ENCODE measurements around the gene ZNF789. TPM values are rescaled to one million over a fixed set of nuclear protein-coding genes. Genes with fewer than 3 reads are reported as not detected.

Gene ZNF789
- polyA plus RNA-seq, 1 of the 3 experiments (the other 2 are of a cell fraction) = 27.7 TPM

DNA sequence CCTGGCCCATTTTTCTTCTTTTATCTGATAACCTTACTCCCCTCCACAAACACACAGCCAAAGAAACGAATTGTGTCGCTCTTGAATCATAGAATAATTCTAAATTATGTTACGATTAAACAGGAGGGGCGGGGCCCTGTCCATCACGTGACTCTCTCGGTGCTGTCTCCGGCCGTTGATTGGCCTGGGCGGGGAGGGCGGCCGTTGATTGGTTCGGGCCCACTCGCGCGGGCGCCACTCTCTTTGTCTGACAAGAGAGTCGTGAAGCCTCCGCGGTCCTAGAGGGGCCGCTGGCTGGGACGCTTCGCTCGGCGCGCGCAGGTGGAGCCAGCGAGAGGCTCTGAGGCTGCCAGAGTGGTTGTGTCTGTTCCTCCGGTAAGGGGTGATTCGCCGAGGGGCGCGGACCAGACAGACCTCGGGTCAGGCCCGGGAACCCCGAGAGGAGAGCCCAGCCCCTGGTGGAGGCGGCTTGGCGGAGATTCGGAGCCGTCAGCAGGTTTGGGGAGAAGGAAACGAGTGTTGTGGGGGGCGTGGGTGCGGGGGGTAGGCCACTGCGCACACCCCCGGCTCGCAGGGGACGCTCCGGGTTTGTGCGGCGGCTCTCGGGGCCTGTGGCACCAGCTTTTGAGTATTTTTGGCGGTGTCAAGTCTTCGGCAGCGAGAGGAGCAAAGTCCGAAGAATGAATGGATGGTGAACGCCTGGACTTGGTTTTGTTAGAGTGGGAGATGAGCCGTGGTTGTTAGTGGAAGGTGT is at the start of gene ZNF789 (continued):
- no peak for TF ChIP-seq REST (IDR thresholded peaks at IDR 0.05; ENCODE audit: low read depth, low read length)
- TF ChIP-seq CHD2 (IDR thresholded peaks at IDR 0.05; ENCODE audit: low read length, partially characterized antibody) = peak; percentile 83
- TF ChIP-seq, protein P1, sequence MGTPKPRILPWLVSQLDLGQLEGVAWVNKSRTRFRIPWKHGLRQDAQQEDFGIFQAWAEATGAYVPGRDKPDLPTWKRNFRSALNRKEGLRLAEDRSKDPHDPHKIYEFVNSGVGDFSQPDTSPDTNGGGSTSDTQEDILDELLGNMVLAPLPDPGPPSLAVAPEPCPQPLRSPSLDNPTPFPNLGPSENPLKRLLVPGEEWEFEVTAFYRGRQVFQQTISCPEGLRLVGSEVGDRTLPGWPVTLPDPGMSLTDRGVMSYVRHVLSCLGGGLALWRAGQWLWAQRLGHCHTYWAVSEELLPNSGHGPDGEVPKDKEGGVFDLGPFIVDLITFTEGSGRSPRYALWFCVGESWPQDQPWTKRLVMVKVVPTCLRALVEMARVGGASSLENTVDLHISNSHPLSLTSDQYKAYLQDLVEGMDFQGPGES (IDR thresholded peaks at IDR 0.05; ENCODE audit: low read depth, low read length) = peak; percentile 83
- peak; percentile 27; the same call in 1 of the 2 replicates for TF ChIP-seq ELF1 (IDR thresholded peaks at IDR 0.05)
- TF ChIP-seq RCOR1 (IDR thresholded peaks at IDR 0.05; ENCODE audit: low read length) = peak; percentile 71

- Histone ChIP-seq H3K27me3 (ENCODE audit: insufficient read depth) (no peaks in the 10 kb centered on the region), H4K20me1 (ENCODE audit: insufficient read depth) (no peaks in the 10 kb centered on the region), H3K36me3 (replicated peaks in 1 of 2; ENCODE audit: control insufficient read depth in 1 of 2, insufficient read depth in 2 of 2, low read length in 1 of 2) (peaks cover 29 to 47% of the 10 kb centered on the region in 2 experiments), H3K4me1 (ENCODE audit: control insufficient read depth in 1 of 2, insufficient read depth in 2 of 2, low read depth in 1 of 2, low read length in 1 of 2) (no peaks in the 10 kb centered on the region), H3F3A (replicated peaks; ENCODE audit: insufficient read depth) (peaks cover 6% of the 10 kb centered on the region), H3K9ac (no peak overlapping the region), H3K4me3 (ENCODE audit: low read depth in 2 of 2, low read length in 1 of 2) (no peak overlapping the region), H2AFZ (ENCODE audit: low read depth) (no peak overlapping the region), H3K9me3 (no peaks in the 10 kb centered on the region), H3K9me2 (no peaks in the 10 kb centered on the region), H3K27ac (ENCODE audit: low read depth in 2 of 2, low read length in 1 of 2) (no peak overlapping the region), H3K79me2 (ENCODE audit: insufficient read depth) (peaks cover 4% of the 10 kb centered on the region; the same call in 1 of the 2 replicates), H3K4me2 (no peak overlapping the region)
- no peak for DNase-seq
- ChIA-PET POLR2A (no interaction called here), CTCF (no interaction called here)
- no peak for TF ChIP-seq NFIC (IDR thresholded peaks at IDR 0.05; ENCODE audit: borderline replicate concordance)
- no peak for TF ChIP-seq RXRA (IDR thresholded peaks at IDR 0.05; ENCODE audit: borderline replicate concordance, low read depth)
- TF ChIP-seq POLR2AphosphoS5 (IDR thresholded peaks at IDR 0.05; ENCODE audit: low read depth, low read length) = no peak
- no peak for TF ChIP-seq CHD2 (IDR thresholded peaks at IDR 0.05; ENCODE audit: low read length, partially characterized antibody)
- TF ChIP-seq, protein P1 (IDR thresholded peaks at IDR 0.05; ENCODE audit: low read depth, low read length) = no peak
- TF ChIP-seq YY1 (IDR thresholded peaks at IDR 0.05; ENCODE audit: low read depth) = no peak
- TF ChIP-seq TEAD4 (IDR thresholded peaks at IDR 0.05; ENCODE audit: borderline replicate concordance, insufficient read depth) = no peak
- no peak for TF ChIP-seq SMC3 (IDR thresholded peaks at IDR 0.05; ENCODE audit: low read depth, low read length)
- TF ChIP-seq GATA2 (CRISPR knock-in tag; IDR thresholded peaks at IDR 0.05) = no peak
- TF ChIP-seq, protein P2, sequence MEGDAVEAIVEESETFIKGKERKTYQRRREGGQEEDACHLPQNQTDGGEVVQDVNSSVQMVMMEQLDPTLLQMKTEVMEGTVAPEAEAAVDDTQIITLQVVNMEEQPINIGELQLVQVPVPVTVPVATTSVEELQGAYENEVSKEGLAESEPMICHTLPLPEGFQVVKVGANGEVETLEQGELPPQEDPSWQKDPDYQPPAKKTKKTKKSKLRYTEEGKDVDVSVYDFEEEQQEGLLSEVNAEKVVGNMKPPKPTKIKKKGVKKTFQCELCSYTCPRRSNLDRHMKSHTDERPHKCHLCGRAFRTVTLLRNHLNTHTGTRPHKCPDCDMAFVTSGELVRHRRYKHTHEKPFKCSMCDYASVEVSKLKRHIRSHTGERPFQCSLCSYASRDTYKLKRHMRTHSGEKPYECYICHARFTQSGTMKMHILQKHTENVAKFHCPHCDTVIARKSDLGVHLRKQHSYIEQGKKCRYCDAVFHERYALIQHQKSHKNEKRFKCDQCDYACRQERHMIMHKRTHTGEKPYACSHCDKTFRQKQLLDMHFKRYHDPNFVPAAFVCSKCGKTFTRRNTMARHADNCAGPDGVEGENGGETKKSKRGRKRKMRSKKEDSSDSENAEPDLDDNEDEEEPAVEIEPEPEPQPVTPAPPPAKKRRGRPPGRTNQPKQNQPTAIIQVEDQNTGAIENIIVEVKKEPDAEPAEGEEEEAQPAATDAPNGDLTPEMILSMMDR (IDR thresholded peaks at IDR 0.05) = no peak
- WGBS (ENCODE audit: low lambda C conversion rate) = 97% methylated on average over 10 of the region's 24 CpGs
Measured at GRCh38 chr7:99424932-99425730, 47.6 kb upstream of the ZNF789 start.
